ENCODE results near the gene GLYATL1B. TPM values are rescaled to one million over a fixed set of nuclear protein-coding genes. Genes with fewer than 3 reads are reported as not detected.
"Not testable (repeated sequence)": the region's sequence is repeated elsewhere in the genome, so short reads cannot be mapped to it uniquely, and the experiment has no call there.

GLYATL1B gene
- total and polyA plus RNA-seq, 12 donors = not detected

GRCh38 chr11:59058120-59059033 is 27.7 kb upstream of the GLYATL1B start:
- peak overlapping the region in 2 of 4 donors; percentile 7 to 46 for H3K4me3 ChIP-seq

GRCh38 chr11:59060096-59060495 is 26.0 kb upstream of the GLYATL1B start:
- H3K4me3 ChIP-seq; DNase-seq; H3K27ac ChIP-seq; H3K36me3 ChIP-seq (replicated peaks in 1 of 2); H3K4me1 ChIP-seq (replicated peaks in 1 of 2); intact Hi-C loops (cut with DNase I); H3K9me3 ChIP-seq (replicated peaks in 1 of 3): not testable (repeated sequence)
- WGBS, 4 donors = 44 to 70% (median 58%) methylated on average over 3 of the region's 3 CpGs
- H3K27me3 ChIP-seq = peaks cover 30% of the 10 kb centered on the region

More at GRCh38 chr11:59058120-59059033, 27.7 kb upstream of the GLYATL1B start:
- H3K36me3 ChIP-seq (replicated peaks in 1 of 2); H3K27ac ChIP-seq; H3K9me3 ChIP-seq (replicated peaks in 1 of 3); intact Hi-C loops (cut with DNase I); H3K4me1 ChIP-seq (replicated peaks in 1 of 2): not testable (repeated sequence)
- DNase-seq = peak; percentile 72 to 88 (median 83)
- TF ChIP-seq CTCF (IDR thresholded peaks at IDR 0.05) = peak; percentile 75 to 95 (median 84)
- peaks cover 26% of the 10 kb centered on the region for H3K27me3 ChIP-seq
- WGBS, 4 donors = 7 to 8% (median 7%) methylated on average over 27 of the region's 27 CpGs

GRCh38 chr11:59062602-59063529 is 23.2 kb upstream of the GLYATL1B start:
- no peaks in the 10 kb centered on the region for H3K9me3 ChIP-seq (replicated peaks in 1 of 3)
- H3K4me3 ChIP-seq = no peak overlapping the region
- TF ChIP-seq POLR2A (IDR thresholded peaks at IDR 0.05) (no peak), CTCF (IDR thresholded peaks at IDR 0.05) (no peak)
- H3K4me1 ChIP-seq (replicated peaks in 1 of 2) = no peaks in the 10 kb centered on the region
- no peak for DNase-seq
- WGBS, 4 donors = 40 to 74% (median 53%) methylated on average over 21 to 56 of the region's 56 CpGs
- intact Hi-C loops (cut with DNase I) = no loop called here
- peaks cover 35% of the 10 kb centered on the region for H3K27me3 ChIP-seq
- H3K27ac ChIP-seq = no peak overlapping the region
- H3K36me3 ChIP-seq (replicated peaks in 1 of 2) = no peaks in the 10 kb centered on the region

- 66 to 76% (median 72%) methylated on average over 14 of the region's 14 CpGs for WGBS, 4 donors
- intact Hi-C loops (cut with DNase I); H3K36me3 ChIP-seq (replicated peaks in 1 of 2); H3K27ac ChIP-seq; DNase-seq; H3K4me1 ChIP-seq (replicated peaks in 1 of 2); H3K9me3 ChIP-seq (replicated peaks in 1 of 3); H3K4me3 ChIP-seq: not testable (repeated sequence)
- H3K27me3 ChIP-seq = peaks cover 38% of the 10 kb centered on the region
Measured at GRCh38 chr11:59063996-59064727, 21.9 kb upstream of the GLYATL1B start.
